HG03159 (cell line): Measurements from ENCODE around the gene ZNF667.

Experiments
- ATAC-seq: cut with Tn5 transposase; IDR thresholded peaks from one replicate; pipeline ENCODE4 v1.9.1; 2021; ENCODE audit warnings: mild to moderate bottlenecking, moderate library complexity; ENCODE audit not compliant: unreplicated experiment

ZNF667 gene

GRCh38 chr19:56476651-56477428, at the start of gene ZNF667:
ZNF667 (minus strand) TSS chr19:56477345; CDS start chr19:56462370, 14,975 bp downstream.
- ATAC-seq: no peak

- ATAC-seq: no peak
Observed at GRCh38 chr19:56525214-56525860, 48.2 kb upstream of the ZNF667 start.

GRCh38 chr19:56508290-56508778, 31.2 kb upstream of the ZNF667 start:
- no peak for ATAC-seq

GRCh38 chr19:56507446-56508289, 30.5 kb upstream of the ZNF667 start, which contains the start of gene ZNF471:
ZNF471 (plus strand) TSS chr19:56507855; CDS start chr19:56511572, 3,717 bp downstream.
- ATAC-seq: no peak

GRCh38 chr19:56504581-56504980, 27.4 kb upstream of the ZNF667 start:
- no peak for ATAC-seq

GRCh38 chr19:56491399-56491798, 14.3 kb upstream of the ZNF667 start:
- ATAC-seq: no peak

GRCh38 chr19:56477429-56478338, 539 bp upstream of the ZNF667 start:
- no peak for ATAC-seq

- ATAC-seq: no peak
Observed at GRCh38 chr19:56476093-56476492, 1.1 kb downstream of the ZNF667 start.

- no peak for ATAC-seq
Observed at GRCh38 chr19:56474308-56474707, 2.8 kb downstream of the ZNF667 start.

GRCh38 chr19:56441206-56441792, 35.8 kb downstream of the ZNF667 start:
- no peak for ATAC-seq

GRCh38 chr19:56423985-56424353, 53.2 kb downstream of the ZNF667 start:
- no peak for ATAC-seq

- no peak for ATAC-seq
Observed at GRCh38 chr19:56423276-56423984, 53.7 kb downstream of the ZNF667 start.

GRCh38 chr19:56405062-56405461, 72.1 kb downstream of the ZNF667 start:
- no peak for ATAC-seq

GRCh38 chr19:56404705-56405056, 72.5 kb downstream of the ZNF667 start:
- ATAC-seq: no peak

- peak; percentile 86 for ATAC-seq
Observed at GRCh38 chr19:56403764-56404704, 73.1 kb downstream of the ZNF667 start, which contains the start of gene ZNF583. ZNF583 (plus strand) TSS chr19:56404332; CDS start chr19:56407115, 2,783 bp downstream.

- peak; percentile 26 for ATAC-seq
Observed at GRCh38 chr19:56403261-56403660, 73.9 kb downstream of the ZNF667 start.

- ATAC-seq: no peak
Observed at GRCh38 chr19:56400485-56400884, 76.7 kb downstream of the ZNF667 start.

GRCh38 chr19:56398809-56399208, 78.3 kb downstream of the ZNF667 start:
- no peak for ATAC-seq
